HepG2 (cell line): ENCODE measurements around the gene FALEC. TPM values are rescaled to one million over a fixed set of nuclear protein-coding genes. Genes with fewer than 3 reads are reported as not detected.

Experiments
- CEBPB ChIP-seq: IDR thresholded peaks from 2 replicates; pipeline ENCODE4 v1.6.1; 2011; ENCODE audit warnings: low read depth, low read length, improper control_type of control experiment, borderline replicate concordance
- EEA1 ChIP-seq: sonication (generic); formaldehyde crosslinking; IDR thresholded peaks from 2 replicates; pipeline ENCODE4 v1.5.1; 2020; ENCODE audit warnings: mild to moderate bottlenecking, missing genetic modification reagents, borderline replicate concordance
- MTA1 ChIP-seq: sonication (generic); formaldehyde crosslinking; IDR thresholded peaks from 2 replicates; pipeline ENCODE4 v1.4.0; 2020; ENCODE audit warnings: missing genetic modification reagents, mild to moderate bottlenecking, borderline replicate concordance
- MTA3 ChIP-seq: sonication (generic); formaldehyde crosslinking; IDR thresholded peaks from 2 replicates; pipeline ENCODE4 v1.4.0; 2020; ENCODE audit warnings: missing genetic modification reagents
- PCBP1 ChIP-seq: fragments of 200-400 bp; formaldehyde crosslinking; IDR thresholded peaks from 2 replicates; pipeline ENCODE4 v1.6.1; 2017; ENCODE audit warnings: mild to moderate bottlenecking, low read depth, low read length, borderline replicate concordance
- RARA ChIP-seq: IDR thresholded peaks from 2 replicates; pipeline ENCODE4 v1.6.1; 2016; ENCODE audit warnings: missing genetic modification reagents, missing compliant biosample characterization
- REPIN1 ChIP-seq: sonication (generic); formaldehyde crosslinking; IDR thresholded peaks from 2 replicates; pipeline ENCODE4 v1.8.0; 2022; ENCODE audit warnings: missing genetic modification reagents, low read depth, mild to moderate bottlenecking, borderline replicate concordance
- REXO4 ChIP-seq: sonication (generic); formaldehyde crosslinking; IDR thresholded peaks from 2 replicates; pipeline ENCODE4 v1.8.0; 2022; ENCODE audit warnings: missing genetic modification reagents, mild to moderate bottlenecking, borderline replicate concordance
- SRSF1 ChIP-seq: fragments of 200-400 bp; formaldehyde crosslinking; optimal IDR thresholded peaks from 2 replicates; pipeline ENCODE3; 2017; ENCODE audit warnings: mild to moderate bottlenecking, low read depth, low read length, moderate library complexity
- TCF7 ChIP-seq: sonication (generic); IDR thresholded peaks from 2 replicates; pipeline ENCODE4 v1.6.1; 2016; ENCODE audit warnings: antibody characterized with exemption, low read depth
- TEAD3 ChIP-seq: optimal IDR thresholded peaks from 2 replicates; pipeline ENCODE3; 2016; ENCODE audit warnings: borderline replicate concordance
- TOE1 ChIP-seq: sonication (generic); formaldehyde crosslinking; IDR thresholded peaks from 2 replicates; pipeline ENCODE4 v1.4.0; 2020; ENCODE audit warnings: mild to moderate bottlenecking, missing genetic modification reagents
- ZBTB38 ChIP-seq: sonication (generic); formaldehyde crosslinking; IDR thresholded peaks from 2 replicates; pipeline ENCODE4 v1.5.1; 2020; ENCODE audit warnings: mild to moderate bottlenecking, missing genetic modification reagents
- ZKSCAN5 ChIP-seq: sonication (generic); formaldehyde crosslinking; IDR thresholded peaks from 2 replicates; pipeline ENCODE4 v1.5.1; 2020; ENCODE audit warnings: mild to moderate bottlenecking, missing genetic modification reagents
- ZNF282 ChIP-seq: fragments of 450-650 bp; IDR thresholded peaks from 2 replicates; pipeline ENCODE4 v1.6.1; 2018; ENCODE audit not compliant: partially characterized antibody
- ZNF432 ChIP-seq: sonication (generic); formaldehyde crosslinking; IDR thresholded peaks from 2 replicates; pipeline ENCODE4 v1.5.0; 2020; ENCODE audit warnings: missing genetic modification reagents, mild to moderate bottlenecking, borderline replicate concordance
- ZNF549 ChIP-seq: sonication (generic); formaldehyde crosslinking; IDR thresholded peaks from 2 replicates; pipeline ENCODE4 v1.5.0; 2020; ENCODE audit warnings: missing genetic modification reagents
- polyA plus RNA-seq, 8 experiments: library from polyadenylated mRNA; depleted of rRNA in 3 of 8; stranded (reverse) in 7 of 8; unstranded in 1 of 8; fragments of >200 nt; fragmentation: Illumina TruSeq in 4 of 8; extraction: Trizol in 4 of 8; gene quantifications; 2 replicates each; pipeline versions ENCODE4 v1.2.1 to v1.2.3, GENCODE V29; 2011 to 2016; ENCODE audit warnings: low read depth in 4 of 8, missing spikeins in 1 of 8, mixed read lengths in 1 of 8; ENCODE audit not compliant: insufficient read depth in 1 of 8
- total RNA-seq, 5 experiments: library from RNA; depleted of rRNA; stranded (reverse); fragments of >200 nt; fragmentation: Illumina TruSeq; extraction: Trizol; gene quantifications; 2 replicates each; pipeline ENCODE4 v1.2.3, GENCODE V29; 2016; ENCODE audit warnings: low read depth in 1 of 5
- TF ChIP-seq, protein P1 (sequence below): sonication (generic); formaldehyde crosslinking; IDR thresholded peaks from 2 replicates; pipeline ENCODE4 v1.8.0; 2023; ENCODE audit warnings: mild to moderate bottlenecking, missing genetic modification reagents
- TF ChIP-seq, protein P2 (sequence below): sonication (generic); formaldehyde crosslinking; IDR thresholded peaks from 2 replicates; pipeline ENCODE4 v1.5.1; 2020; ENCODE audit warnings: mild to moderate bottlenecking, missing genetic modification reagents, borderline replicate concordance
- TF ChIP-seq, protein P3 (sequence below): sonication (generic); formaldehyde crosslinking; IDR thresholded peaks from 2 replicates; pipeline ENCODE4 v1.4.0; 2020; ENCODE audit warnings: missing genetic modification reagents, mild to moderate bottlenecking, borderline replicate concordance
- TF ChIP-seq, protein P4 (sequence below): sonication (generic); formaldehyde crosslinking; IDR thresholded peaks from 2 replicates; pipeline ENCODE4 v1.5.1; 2020; ENCODE audit warnings: missing genetic modification reagents, mild to moderate bottlenecking, borderline replicate concordance

Gene FALEC
- total and polyA plus RNA-seq, 2 of the 13 experiments (the other 11 are each of a cell fraction or from before 2014, with no cell fraction given) = 0.33 to 0.71 TPM

DNA sequence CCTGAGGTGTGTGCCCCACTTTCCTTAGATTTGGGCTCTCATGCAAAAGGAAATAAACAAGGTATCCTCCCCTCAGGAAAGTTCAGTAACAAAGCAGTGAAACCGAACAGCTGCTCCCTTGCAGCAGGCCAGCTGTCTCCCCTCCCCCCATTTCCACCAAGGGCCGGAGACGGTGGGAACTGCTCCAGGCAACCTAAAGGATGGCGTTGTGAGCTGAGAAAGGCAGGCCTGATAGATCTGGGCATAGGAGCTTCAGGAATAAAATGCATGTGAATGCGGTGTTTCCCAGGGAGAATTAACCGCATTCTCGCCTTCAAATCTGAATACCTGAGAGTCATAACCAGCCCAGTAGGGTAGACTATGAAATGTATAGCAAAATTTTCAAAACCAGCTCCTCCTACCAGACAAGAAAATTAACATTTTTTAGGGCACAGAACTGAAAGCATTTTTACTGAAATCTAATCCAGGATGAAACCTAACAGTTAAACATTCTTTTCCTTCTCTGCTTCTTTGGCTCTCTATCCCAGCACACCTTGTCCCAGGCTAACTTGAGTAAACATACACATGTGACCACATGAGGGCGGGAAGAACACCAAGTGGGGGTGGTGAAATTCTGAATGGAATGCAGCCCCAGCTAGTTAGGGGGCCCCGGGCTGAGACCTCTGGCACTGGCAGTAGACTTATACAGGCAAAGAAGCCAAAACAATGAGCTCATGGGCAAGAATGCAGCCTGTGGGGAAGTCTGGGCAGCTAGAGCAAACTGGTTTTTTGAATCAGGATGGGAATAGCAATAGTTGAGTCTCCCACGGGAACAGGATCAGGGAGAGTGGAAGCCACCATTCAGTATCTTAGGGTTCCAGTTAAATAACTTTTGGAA, 52.4 kb downstream of the FALEC start (continued):
- no peak for TF ChIP-seq CEBPB
- TF ChIP-seq ZKSCAN5 (CRISPR knock-in tag) = no peak
- TF ChIP-seq TCF7 = no peak
- TF ChIP-seq, protein P1, sequence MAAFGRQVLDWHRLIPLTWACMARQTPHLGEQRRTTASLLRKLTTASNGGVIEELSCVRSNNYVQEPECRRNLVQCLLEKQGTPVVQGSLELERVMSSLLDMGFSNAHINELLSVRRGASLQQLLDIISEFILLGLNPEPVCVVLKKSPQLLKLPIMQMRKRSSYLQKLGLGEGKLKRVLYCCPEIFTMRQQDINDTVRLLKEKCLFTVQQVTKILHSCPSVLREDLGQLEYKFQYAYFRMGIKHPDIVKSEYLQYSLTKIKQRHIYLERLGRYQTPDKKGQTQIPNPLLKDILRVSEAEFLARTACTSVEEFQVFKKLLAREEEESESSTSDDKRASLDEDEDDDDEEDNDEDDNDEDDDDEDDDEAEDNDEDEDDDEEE (CRISPR knock-in tag) = no peak
- TF ChIP-seq, protein P2, sequence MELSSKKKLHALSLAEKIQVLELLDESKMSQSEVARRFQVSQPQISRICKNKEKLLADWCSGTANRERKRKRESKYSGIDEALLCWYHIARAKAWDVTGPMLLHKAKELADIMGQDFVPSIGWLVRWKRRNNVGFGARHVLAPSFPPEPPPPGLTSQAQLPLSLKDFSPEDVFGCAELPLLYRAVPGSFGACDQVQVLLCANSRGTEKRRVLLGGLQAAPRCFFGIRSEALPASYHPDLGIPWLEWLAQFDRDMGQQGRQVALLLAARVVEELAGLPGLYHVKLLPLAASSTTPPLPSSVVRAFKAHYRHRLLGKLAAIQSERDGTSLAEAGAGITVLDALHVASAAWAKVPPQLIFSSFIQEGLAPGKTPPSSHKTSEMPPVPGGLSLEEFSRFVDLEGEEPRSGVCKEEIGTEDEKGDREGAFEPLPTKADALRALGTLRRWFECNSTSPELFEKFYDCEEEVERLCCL (CRISPR knock-in tag) = no peak
- no peak for TF ChIP-seq REPIN1 (CRISPR knock-in tag)
- no peak for TF ChIP-seq ZBTB38
- no peak for TF ChIP-seq ZNF282
- no peak for TF ChIP-seq SRSF1
- TF ChIP-seq MTA3 (CRISPR knock-in tag) = no peak
- no peak for TF ChIP-seq REXO4
- TF ChIP-seq, protein P3, sequence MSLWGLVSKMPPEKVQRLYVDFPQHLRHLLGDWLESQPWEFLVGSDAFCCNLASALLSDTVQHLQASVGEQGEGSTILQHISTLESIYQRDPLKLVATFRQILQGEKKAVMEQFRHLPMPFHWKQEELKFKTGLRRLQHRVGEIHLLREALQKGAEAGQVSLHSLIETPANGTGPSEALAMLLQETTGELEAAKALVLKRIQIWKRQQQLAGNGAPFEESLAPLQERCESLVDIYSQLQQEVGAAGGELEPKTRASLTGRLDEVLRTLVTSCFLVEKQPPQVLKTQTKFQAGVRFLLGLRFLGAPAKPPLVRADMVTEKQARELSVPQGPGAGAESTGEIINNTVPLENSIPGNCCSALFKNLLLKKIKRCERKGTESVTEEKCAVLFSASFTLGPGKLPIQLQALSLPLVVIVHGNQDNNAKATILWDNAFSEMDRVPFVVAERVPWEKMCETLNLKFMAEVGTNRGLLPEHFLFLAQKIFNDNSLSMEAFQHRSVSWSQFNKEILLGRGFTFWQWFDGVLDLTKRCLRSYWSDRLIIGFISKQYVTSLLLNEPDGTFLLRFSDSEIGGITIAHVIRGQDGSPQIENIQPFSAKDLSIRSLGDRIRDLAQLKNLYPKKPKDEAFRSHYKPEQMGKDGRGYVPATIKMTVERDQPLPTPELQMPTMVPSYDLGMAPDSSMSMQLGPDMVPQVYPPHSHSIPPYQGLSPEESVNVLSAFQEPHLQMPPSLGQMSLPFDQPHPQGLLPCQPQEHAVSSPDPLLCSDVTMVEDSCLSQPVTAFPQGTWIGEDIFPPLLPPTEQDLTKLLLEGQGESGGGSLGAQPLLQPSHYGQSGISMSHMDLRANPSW (CRISPR knock-in tag) = no peak
- TF ChIP-seq ZNF432 = no peak
- peak; percentile 45; the same call in 1 of the 2 replicates for TF ChIP-seq RARA (CRISPR knock-in tag)
- no peak for TF ChIP-seq TOE1 (CRISPR knock-in tag)
- no peak for TF ChIP-seq EEA1 (CRISPR knock-in tag)
- no peak for TF ChIP-seq MTA1 (CRISPR knock-in tag)
- peak; percentile 96 for TF ChIP-seq TEAD3 (CRISPR knock-in tag)
- TF ChIP-seq PCBP1 = no peak
- no peak for TF ChIP-seq ZNF549 (CRISPR knock-in tag)
- TF ChIP-seq, protein P4, sequence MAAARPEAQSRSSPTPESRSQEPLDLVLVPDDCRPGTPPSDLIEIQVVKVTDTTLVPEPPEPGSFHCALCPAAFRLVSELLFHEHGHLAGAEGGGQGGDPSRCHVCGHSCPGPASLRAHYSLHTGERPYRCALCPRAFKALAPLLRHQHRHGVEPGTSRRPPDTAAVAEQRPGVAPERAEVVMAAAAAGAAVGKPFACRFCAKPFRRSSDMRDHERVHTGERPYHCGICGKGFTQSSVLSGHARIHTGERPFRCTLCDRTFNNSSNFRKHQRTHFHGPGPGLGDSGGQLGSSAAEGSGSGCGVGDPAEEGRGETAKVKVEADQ (CRISPR knock-in tag) = no peak
